K562 (cell line): ENCODE results near the gene EFEMP2. TPM values are rescaled to one million over a fixed set of nuclear protein-coding genes. Genes with fewer than 3 reads are reported as not detected.

Experiments used
- ATAC-seq: fragments of 200-7000 bp; cut with Tn5 transposase; 3 replicates; pipeline ENCODE4 v1.9.1; 2020; ENCODE audit warnings: moderate library complexity
- BruUV-seq: library from RNA; stranded (reverse); fragments of 400-500 nt; replicated peaks from 2 replicates; lab custom pipeline; 2021; lab: Mats Ljungman, UMichigan
- CTCF ChIA-PET: fragments of 300-600 bp; formaldehyde crosslinking; extraction: SDS; loops from one replicate; lab custom pipeline; 2021; ENCODE audit warnings: low intra/inter-chr PET ratio; lab: Yijun Ruan, JAX
- POLR2A ChIA-PET: fragments of 300-600, 350-650 bp; sonication (Branson Sonifier 250); formaldehyde crosslinking; extraction: SDS; loops from one replicate; lab custom pipeline; 2021; ENCODE audit warnings: antibody characterized with exemption, inconsistent platforms; lab: Yijun Ruan, JAX
- DNase-seq, 4 experiments: peaks; one replicate each; pipeline versions ENCODE4 v3.0.0 to v3.0.0-alpha.2; 2011 to 2018; ENCODE audit warnings: low spot score in 3 of 4, mixed read lengths in 3 of 4; ENCODE audit errors: extremely low read depth in 1 of 4
- FAIRE-seq: peaks from 2 replicates; lab custom pipeline; 2011; peaks lifted over from hg19 to GRCh38; lab: Jason Lieb, UNC
- H2AFZ ChIP-seq: 2 replicates; pipeline ENCODE4 v1.6.0; 2011; ENCODE audit warnings: low read depth, low read length, control low read depth, inconsistent platforms
- H3K27ac ChIP-seq: fragments of 200-600 bp; 3 replicates; pipeline ENCODE4 v1.8.0; 2011; ENCODE audit warnings: low read depth, mild to moderate bottlenecking, control low read depth, inconsistent platforms, low read length, moderate library complexity, mixed read lengths; ENCODE audit errors: extremely low read depth
- H3K27me3 ChIP-seq, 2 experiments: fragments of 300-600 bp in 1 of 2; 2 replicates in 1 of 2; 3 replicates in 1 of 2; pipeline versions ENCODE4 v1.6.0 to v1.8.0; 2011; ENCODE audit warnings: inconsistent platforms in 2 of 2, low read length in 2 of 2, mild to moderate bottlenecking in 1 of 2, mixed read lengths in 1 of 2, moderate library complexity in 1 of 2; ENCODE audit not compliant: control insufficient read depth in 2 of 2, insufficient read depth in 2 of 2
- H3K36me3 ChIP-seq: fragments of 300-600 bp; 3 replicates; pipeline ENCODE4 v1.8.0; 2011; ENCODE audit warnings: mild to moderate bottlenecking, low read length, inconsistent platforms; ENCODE audit not compliant: control insufficient read depth, insufficient read depth
- H3K4me1 ChIP-seq, 2 experiments: fragments of 200-600 bp in 1 of 2; replicated peaks in 1 of 2; 2 replicates in 1 of 2; 3 replicates in 1 of 2; pipeline versions ENCODE4 v1.5.1 to v1.8.0; 2011; ENCODE audit warnings: inconsistent platforms in 2 of 2, low read length in 2 of 2, mild to moderate bottlenecking in 1 of 2, mixed read lengths in 1 of 2, moderate library complexity in 1 of 2; ENCODE audit not compliant: control insufficient read depth in 2 of 2, insufficient read depth in 2 of 2
- H3K4me2 ChIP-seq: 2 replicates; pipeline ENCODE4 v1.6.1; 2011; ENCODE audit warnings: low read length, control low read depth, inconsistent platforms, mixed read lengths; ENCODE audit not compliant: insufficient read depth
- H3K4me3 ChIP-seq: fragments of 200-600 bp; sonication (generic), shearing (Covaris generic); 2 replicates; pipeline ENCODE4 v1.5.1; 2016; ENCODE audit warnings: control low read depth, inconsistent platforms
- H3K79me2 ChIP-seq: fragments of 200-600 bp; 3 replicates; pipeline ENCODE4 v1.8.0; 2011; ENCODE audit warnings: low read length, inconsistent platforms; ENCODE audit not compliant: control insufficient read depth, insufficient read depth
- H3K9ac ChIP-seq, 2 experiments: 2 replicates each; pipeline versions ENCODE4 v1.6.0 to v1.6.1; 2011; ENCODE audit warnings: low read depth in 2 of 2, low read length in 2 of 2, control low read depth in 1 of 2, inconsistent platforms in 1 of 2, mild to moderate bottlenecking in 1 of 2, mixed read lengths in 1 of 2; ENCODE audit not compliant: insufficient read depth in 1 of 2
- H3K9me1 ChIP-seq: one replicate; pipeline ENCODE4 v1.6.0; 2011; ENCODE audit warnings: inconsistent platforms, mild to moderate bottlenecking, low read length, moderate library complexity; ENCODE audit not compliant: control insufficient read depth, insufficient read depth
- H3K9me3 ChIP-seq: replicated peaks from 2 replicates; pipeline ENCODE4 v1.5.1; 2011; ENCODE audit warnings: low read depth, low read length, inconsistent platforms; ENCODE audit not compliant: control insufficient read depth, insufficient read depth
- H4K20me1 ChIP-seq: replicated peaks from 2 replicates; pipeline ENCODE4 v1.6.1; 2011; ENCODE audit warnings: low read length, inconsistent platforms, mixed read lengths; ENCODE audit not compliant: control insufficient read depth, insufficient read depth
- ATF3 ChIP-seq, 2 experiments: fragments of 450-650 bp in 1 of 2; sonication (generic) in 1 of 2; formaldehyde crosslinking in 1 of 2; IDR thresholded peaks in 1 of 2; conservative IDR thresholded peaks in 1 of 2; 2 replicates each; pipeline versions ENCODE4 v1.6.1 to v1.8.1; 2016 to 2023; ENCODE audit warnings: mild to moderate bottlenecking in 2 of 2, moderate library complexity in 2 of 2, inconsistent platforms in 1 of 2, missing genetic modification reagents in 1 of 2
- BRF1 ChIP-seq: IDR thresholded peaks from 3 replicates; pipeline ENCODE4 v1.6.1; 2011; ENCODE audit warnings: borderline replicate concordance, mild to moderate bottlenecking; ENCODE audit not compliant: insufficient read length; ENCODE audit errors: extremely low read depth
- CBFA2T2 ChIP-seq: fragments of 450-650 bp; conservative IDR thresholded peaks from 2 replicates; pipeline ENCODE4 v1.6.1; 2017; ENCODE audit warnings: mild to moderate bottlenecking
- ELF2 ChIP-seq: fragments of 250-450 bp; sonication (Bioruptor Pico); IDR thresholded peaks from 2 replicates; pipeline ENCODE4 v1.5.0; 2021; ENCODE audit warnings: mild to moderate bottlenecking
- FOXK2 ChIP-seq, 2 experiments: fragments of 450-650 bp; IDR thresholded peaks in 1 of 2; conservative IDR thresholded peaks in 1 of 2; 2 replicates each; pipeline ENCODE4 v1.6.1; 2016; ENCODE audit warnings: low read depth in 2 of 2, mild to moderate bottlenecking in 1 of 2
- FUS ChIP-seq: fragments of 200-400 bp; formaldehyde crosslinking; optimal IDR thresholded peaks from 2 replicates; pipeline ENCODE3; 2017; ENCODE audit warnings: low read depth, low read length
- HMBOX1 ChIP-seq: sonication (generic); IDR thresholded peaks from 2 replicates; pipeline ENCODE4 v1.6.1; 2016
- MTA3 ChIP-seq: fragments of 450-650 bp; formaldehyde crosslinking; IDR thresholded peaks from 2 replicates; pipeline ENCODE4 v1.6.1; 2017; ENCODE audit warnings: mild to moderate bottlenecking, borderline replicate concordance
- RB1 ChIP-seq: fragments of 450-650 bp; IDR thresholded peaks from 2 replicates; pipeline ENCODE4 v1.6.1; 2017; ENCODE audit warnings: low read depth, mild to moderate bottlenecking
- SMAD4 ChIP-seq: fragments of 250-450 bp; sonication (Bioruptor Pico); conservative IDR thresholded peaks from 2 replicates; pipeline ENCODE4 v1.8.0; 2021; ENCODE audit warnings: inconsistent platforms, mild to moderate bottlenecking, moderate library complexity
- SMARCE1 ChIP-seq: fragments of 450-650 bp; IDR thresholded peaks from 2 replicates; pipeline ENCODE4 v1.7.1; 2016; ENCODE audit warnings: mild to moderate bottlenecking
- ZBTB33 ChIP-seq: sonication (generic); formaldehyde crosslinking; IDR thresholded peaks from 2 replicates; pipeline ENCODE4 v1.8.1; 2023; ENCODE audit warnings: mild to moderate bottlenecking, missing genetic modification reagents
- ZNF592 ChIP-seq: fragments of 450-650 bp; IDR thresholded peaks from 2 replicates; pipeline ENCODE4 v1.6.1; 2017; ENCODE audit warnings: antibody characterized with exemption, mild to moderate bottlenecking
- ZNF699 ChIP-seq: fragments of 250-450 bp; sonication (Bioruptor Pico); IDR thresholded peaks from 2 replicates; pipeline ENCODE4 v1.8.0; 2021; ENCODE audit warnings: mild to moderate bottlenecking, moderate library complexity; ENCODE audit not compliant: insufficient replicate concordance
- WGBS: fragments of 100-300 bp; shearing (Covaris generic); methylation state at CpG from one replicate; pipeline ENCODE4 v1.1.6; 2016; ENCODE audit warnings: low coverage, mixed read lengths; ENCODE audit not compliant: insufficient coverage; ENCODE audit errors: missing lambda C conversion rate; 5-methylcytosine and 5-hydroxymethylcytosine counted together
- in situ Hi-C: fragments of 300-500 bp; cut with MboI; formaldehyde crosslinking; loops from 4 replicates; pipeline ENCODE4 v1.15.0; 2018; ENCODE audit warnings: inconsistent platforms, mixed read lengths
- intact Hi-C: fragments of 100-400 bp; cut with micrococcal nuclease; formaldehyde crosslinking; loops from 2 replicates; pipeline ENCODE4 v1.14.2; 2022
- polyA plus RNA-seq, 8 experiments: library from polyadenylated mRNA; depleted of rRNA in 4 of 8; stranded (reverse) in 5 of 8; unstranded in 3 of 8; fragments of >200 nt; fragmentation: Nextera tagmentation in 2 of 8; fragmentation: Illumina TruSeq in 1 of 8; extraction: Ambion mirVana in 2 of 8; extraction: Trizol in 1 of 8; gene quantifications; 2 replicates each; pipeline versions ENCODE4 v1.2.1 to v1.2.3, GENCODE V29; 2011 to 2014; ENCODE audit warnings: inconsistent platforms in 1 of 8, missing spikeins in 1 of 8
- total RNA-seq, 7 experiments: library from RNA; depleted of rRNA in 6 of 7; stranded (reverse); fragments of >200 nt in 6 of 7; fragmentation: Illumina TruSeq in 2 of 7; extraction: Trizol in 2 of 7; gene quantifications; 2 replicates each; pipeline versions ENCODE4 v1.2.1 to v1.2.3, GENCODE V29; 2011 to 2021; ENCODE audit warnings: low replicate concordance in 1 of 7

Gene EFEMP2
- total and polyA plus RNA-seq, 9 of the 15 experiments (the other 6 are each of a cell fraction or from before 2014, with no cell fraction given): 0.07 to 2.9 (median 0.69) TPM; not detected in 1

DNA sequence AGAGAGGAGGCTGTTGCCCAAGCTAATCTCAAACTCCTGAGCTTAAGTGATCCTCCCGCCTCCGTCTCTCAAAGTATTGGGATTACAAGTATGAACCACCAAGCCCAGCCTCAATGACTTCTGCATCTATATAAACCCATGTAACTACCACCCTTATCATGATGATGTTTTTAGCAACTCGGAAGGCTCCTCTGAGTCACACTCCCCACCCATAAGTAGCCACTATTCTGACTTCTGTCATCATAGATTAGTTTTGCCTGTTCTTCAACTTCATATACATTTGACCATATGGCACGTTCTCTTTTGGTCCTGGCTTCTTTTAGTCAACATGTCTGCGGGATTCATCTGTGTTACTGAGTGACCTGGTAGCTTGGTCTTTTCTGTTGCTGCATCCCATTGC, 34.0 kb upstream of the EFEMP2 start:
- Histone ChIP-seq H3K36me3 (no peaks in the 10 kb centered on the region), H4K20me1 (no peaks in the 10 kb centered on the region), H3K9ac (no peak overlapping the region), H3K4me3 (no peak overlapping the region), H3K27ac (peak overlapping the region; percentile 53; the same call in 2 of the 3 replicates), H3K4me1 (peaks cover 39 to 40% of the 10 kb centered on the region in 2 experiments), H3K79me2 (no peaks in the 10 kb centered on the region), H3K9me3 (no peaks in the 10 kb centered on the region), H3K9me1 (no peaks in the 10 kb centered on the region), H3K27me3 (no peaks in the 10 kb centered on the region), H2AFZ (peak overlapping the region; percentile 60), H3K4me2 (peak overlapping the region; percentile 57)
- DNase-seq (peak; percentile 37 to 73 (median 56)), ATAC-seq (peak; percentile 52), FAIRE-seq (peak; percentile 6)
- no TSS peak for BruUV-seq
- CTCF ChIA-PET: no interaction called here
- POLR2A ChIA-PET: interaction anchor here (0.7 to 2.1 kb wide), 9 partner anchors 8 to 47 kb away, joined by 3 to 12 read pairs (median 4); partner anchors contain the start of genes C11orf68 and CCDC85B
- intact Hi-C loops: no loop called here
- WGBS: 0% methylated on average over 5 of the region's 5 CpGs
- in situ Hi-C loops: no loop called here
- 0 out of 2 replicates have a peak, but pooled peaks have one; percentile 8 for TF ChIP-seq ZBTB33 (CRISPR knock-in tag)
- no peak for TF ChIP-seq FUS
- peak; percentile 84 for TF ChIP-seq ATF3 (IDR thresholded peaks at IDR 0.05)
- no peak for TF ChIP-seq ATF3 (CRISPR knock-in tag; conservative IDR thresholded peaks at IDR 0.05)
- no peak for TF ChIP-seq ELF2 (CRISPR knock-in tag)
- no peak for TF ChIP-seq BRF1
- TF ChIP-seq FOXK2 (conservative IDR thresholded peaks at IDR 0.05 in 1 of 2, IDR thresholded peaks at IDR 0.05 in 1 of 2; ENCODE audit: low read depth in 2 of 2): peak; percentile 40 to 46; a peak in 2 of 4 replicates
- no peak for TF ChIP-seq SMAD4
- TF ChIP-seq MTA3: 0 out of 2 replicates have a peak, but pooled peaks have one; percentile 45
- TF ChIP-seq ZNF699: no peak
- 0 out of 2 replicates have a peak, but pooled peaks have one; percentile 6 for TF ChIP-seq CBFA2T2
- peak; percentile 86 for TF ChIP-seq HMBOX1
- 0 out of 2 replicates have a peak, but pooled peaks have one; percentile 41 for TF ChIP-seq ZNF592
- TF ChIP-seq RB1: no peak
- peak; percentile 78 for TF ChIP-seq SMARCE1
